LoVo (cell line): ENCODE measurements around the gene PBX1.
A peak's percentile ranks its signal among the peaks of the same experiment; 100 is the strongest.
"Not testable (repeated sequence)": the region's sequence is repeated elsewhere in the genome, so short reads cannot be mapped to it uniquely, and the experiment has no call there.

Experiments used
- DNase-seq: peaks from one replicate; pipeline ENCODE4 v3.0.0-alpha.2; 2016; ENCODE audit warnings: low spot score

Gene PBX1

DNA sequence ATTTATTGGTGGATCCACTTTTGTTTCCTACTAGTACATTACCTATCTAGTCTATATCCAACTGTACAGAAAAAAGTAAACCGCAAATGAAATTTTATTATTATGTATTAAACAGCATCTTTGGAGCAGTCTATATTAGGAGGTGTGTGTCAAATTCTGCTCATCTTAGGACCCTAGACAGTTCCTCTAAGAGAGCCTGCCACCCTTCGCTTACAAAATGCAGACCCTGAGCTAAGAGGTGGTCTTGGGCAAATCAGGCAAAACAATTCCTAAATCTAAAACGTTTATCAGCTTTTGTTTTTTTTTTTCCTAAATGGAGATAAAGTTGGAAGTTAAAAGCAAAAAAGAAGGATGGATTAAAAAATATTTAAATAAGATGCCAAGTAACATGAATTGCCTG, 85.3 kb downstream of the PBX1 start:
- DNase-seq, result no peak

DNA sequence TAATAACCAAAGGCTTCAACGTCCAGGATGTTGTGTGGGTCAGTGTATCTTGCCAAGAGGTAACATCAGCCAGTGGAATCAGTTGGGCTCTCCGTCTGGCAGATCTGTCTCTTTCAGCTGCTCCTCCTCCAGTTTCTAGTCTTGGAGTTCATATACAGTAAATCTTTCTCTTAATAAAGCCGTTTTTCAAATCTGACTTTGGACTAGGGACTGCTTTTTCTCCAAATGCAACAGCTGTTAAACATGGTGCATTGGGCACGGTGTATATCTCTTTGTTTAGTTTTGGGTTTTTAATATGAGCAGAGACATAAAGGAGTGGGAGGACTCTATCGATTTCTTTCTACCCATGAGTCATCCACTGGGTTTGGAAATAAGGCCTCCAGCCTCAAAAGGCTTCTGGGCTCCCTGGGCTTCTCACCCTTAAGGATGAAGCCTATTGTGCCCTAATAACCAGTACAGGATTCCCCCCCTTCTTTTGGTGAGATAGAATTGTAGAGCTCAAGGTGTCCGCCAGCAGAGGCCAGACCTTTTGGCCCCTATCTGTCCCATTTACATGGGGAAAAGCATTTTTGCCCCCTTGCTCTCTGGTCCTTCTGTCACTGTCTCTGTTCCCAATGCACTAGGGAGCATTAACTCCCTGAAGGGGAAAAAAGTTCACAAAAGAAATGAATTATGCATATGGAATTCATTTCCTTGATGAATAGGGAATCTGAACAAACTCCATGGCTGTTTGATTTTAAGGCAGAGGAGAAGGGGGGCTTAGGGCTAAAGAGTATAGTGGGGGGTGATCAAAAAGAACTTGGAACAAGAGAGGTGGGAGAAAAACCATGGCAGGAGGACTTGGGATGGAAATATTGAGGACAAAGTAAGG, 86.0 kb downstream of the PBX1 start:
- DNase-seq, result no peak

DNA sequence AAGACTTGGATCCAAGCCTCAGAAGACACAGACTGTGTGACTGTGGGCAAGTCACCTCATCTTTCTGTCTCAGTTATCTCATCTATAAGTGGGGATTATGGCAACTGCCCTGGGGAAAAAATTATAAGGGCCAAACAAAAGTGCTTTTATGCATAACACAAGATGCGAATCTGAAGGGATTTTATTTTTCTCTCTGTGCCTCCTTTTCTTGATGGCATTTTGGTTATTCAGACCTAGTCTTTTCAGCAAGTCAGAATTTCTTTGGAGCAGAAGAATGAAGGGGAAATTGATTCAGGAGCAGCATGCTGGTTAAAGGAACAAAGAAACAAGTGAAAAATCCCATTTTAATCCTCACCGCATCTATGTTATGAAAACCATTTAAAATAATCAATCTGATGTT, 86.9 kb downstream of the PBX1 start:
- DNase-seq, result no peak

DNA sequence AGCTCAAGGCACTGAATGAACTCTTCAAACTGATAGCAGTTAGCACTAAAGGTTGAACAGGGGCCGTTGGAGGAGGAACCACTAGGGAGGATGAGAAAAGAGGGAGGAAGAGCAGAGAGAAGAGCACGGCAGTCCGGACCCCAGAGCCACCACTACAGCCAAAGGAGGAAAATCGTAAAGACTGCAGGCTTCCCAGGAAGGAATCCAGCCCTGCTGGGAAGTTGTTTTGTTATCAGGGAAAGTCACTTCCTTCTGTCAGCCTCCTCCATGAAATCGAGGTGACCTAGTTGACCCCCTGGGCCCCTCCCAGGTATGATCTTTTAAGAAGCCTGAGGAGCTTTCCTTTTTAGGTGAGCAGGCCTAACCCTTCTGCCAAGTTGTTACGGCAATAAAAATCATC, 88.2 kb downstream of the PBX1 start:
- DNase-seq, result peak; percentile 40

DNA sequence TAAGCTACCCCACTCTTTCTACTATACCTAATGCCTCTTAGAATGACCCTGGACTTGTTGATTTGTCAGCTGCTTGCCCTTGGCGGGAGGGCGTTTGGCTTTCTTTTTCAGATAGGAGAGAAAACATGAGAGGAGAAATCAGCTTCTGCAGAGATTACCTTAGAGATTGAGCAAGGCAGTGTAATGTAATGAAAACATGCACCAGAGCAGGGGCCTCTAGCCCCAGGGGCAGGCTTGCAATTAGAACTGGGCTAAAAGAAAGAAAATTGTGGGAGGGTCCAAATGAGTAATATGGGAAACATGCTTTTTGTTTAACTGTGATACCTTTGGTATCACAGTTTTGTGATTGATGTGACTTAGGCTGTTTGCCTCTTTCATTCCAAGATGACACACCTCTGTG, 89.7 kb downstream of the PBX1 start:
- no peak for DNase-seq

DNA sequence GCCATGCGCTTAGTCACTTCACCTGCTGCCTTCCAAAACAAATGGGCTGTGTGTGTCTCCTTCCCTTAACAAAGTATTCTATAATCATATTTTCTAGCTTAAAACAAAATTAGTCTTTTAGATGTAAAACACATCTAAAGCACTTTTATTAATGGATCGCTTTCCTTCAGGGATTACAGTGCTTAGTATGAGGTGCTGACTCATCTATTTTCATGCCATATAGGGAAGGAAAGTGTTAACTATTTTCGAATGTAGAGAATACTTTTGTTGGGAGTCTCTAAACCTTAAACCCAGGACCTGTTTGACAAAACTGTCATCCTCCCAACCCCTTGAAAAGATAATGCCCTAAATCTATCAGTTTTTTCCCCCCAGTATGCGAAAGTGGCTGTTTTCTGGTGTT, 90.2 kb downstream of the PBX1 start:
- no peak for DNase-seq

DNA sequence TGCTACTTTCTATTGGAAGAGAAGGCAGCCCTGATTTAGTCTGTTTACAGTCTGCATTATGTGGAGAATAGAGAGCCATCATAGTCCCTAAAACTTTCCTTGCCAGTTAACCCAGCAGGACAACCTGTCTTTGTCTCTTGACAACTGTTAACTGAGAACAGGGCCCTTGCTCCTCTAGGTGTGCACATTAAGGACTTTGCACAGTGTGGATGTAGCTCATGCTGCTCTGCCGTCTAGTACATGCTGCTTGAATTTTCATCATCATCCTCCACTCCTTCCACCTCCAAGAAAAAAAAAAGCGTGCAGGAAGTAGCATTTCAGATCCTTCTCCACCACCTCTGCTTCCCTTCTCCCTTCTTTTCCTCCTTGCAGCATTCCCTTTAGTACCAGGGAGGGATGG, 91.5 kb downstream of the PBX1 start:
- no peak for DNase-seq

DNA sequence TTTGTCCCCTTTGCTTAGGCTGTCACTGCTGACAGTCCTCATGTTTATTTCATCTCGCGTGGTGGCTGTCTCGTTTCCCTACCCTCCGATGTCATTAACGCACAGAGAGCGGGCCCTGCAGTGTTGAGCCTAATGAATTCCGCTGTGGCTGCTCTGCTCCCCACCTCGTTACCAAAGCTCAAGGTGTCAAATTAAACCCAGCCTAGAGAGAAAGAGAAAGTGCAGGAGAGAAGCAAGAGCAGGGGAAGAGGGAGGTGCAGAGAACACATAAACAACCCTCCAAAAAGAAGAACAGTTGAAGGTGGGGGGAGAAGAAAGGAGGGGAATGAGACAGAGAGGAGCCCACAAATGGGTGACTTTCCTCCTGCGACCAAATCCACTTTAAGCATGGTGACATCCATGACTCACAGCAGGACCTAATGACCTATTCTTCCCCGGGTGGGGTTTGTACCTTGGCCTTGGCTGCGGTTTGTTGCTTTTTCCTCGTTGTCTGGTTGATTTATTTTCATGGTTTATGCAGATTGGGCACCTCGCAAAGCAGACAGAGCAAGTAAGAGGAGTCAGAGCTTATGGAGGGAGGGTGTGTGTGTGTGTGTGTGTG, 92.5 kb downstream of the PBX1 start:
- peak; percentile 72 for DNase-seq

DNA sequence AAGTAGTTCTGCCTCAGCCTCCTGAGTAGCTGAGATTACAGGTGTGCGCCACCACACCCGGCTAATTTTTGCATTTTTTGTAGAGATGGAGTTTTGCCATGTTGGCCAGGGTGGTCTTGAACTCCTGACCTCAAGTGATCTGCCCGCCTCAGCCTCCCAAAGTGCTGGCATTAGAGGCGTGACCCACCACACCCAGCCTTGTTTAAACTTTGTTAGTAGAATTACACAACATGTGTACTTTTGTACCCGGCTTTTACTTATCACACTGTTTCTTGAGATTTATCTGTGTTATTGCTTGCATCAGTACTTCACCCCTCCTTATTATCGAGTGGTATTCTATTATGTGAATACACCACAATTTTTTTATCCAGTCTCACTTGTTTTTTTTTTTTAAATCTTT, 94.0 kb downstream of the PBX1 start:
- not testable (repeated sequence) for DNase-seq

DNA sequence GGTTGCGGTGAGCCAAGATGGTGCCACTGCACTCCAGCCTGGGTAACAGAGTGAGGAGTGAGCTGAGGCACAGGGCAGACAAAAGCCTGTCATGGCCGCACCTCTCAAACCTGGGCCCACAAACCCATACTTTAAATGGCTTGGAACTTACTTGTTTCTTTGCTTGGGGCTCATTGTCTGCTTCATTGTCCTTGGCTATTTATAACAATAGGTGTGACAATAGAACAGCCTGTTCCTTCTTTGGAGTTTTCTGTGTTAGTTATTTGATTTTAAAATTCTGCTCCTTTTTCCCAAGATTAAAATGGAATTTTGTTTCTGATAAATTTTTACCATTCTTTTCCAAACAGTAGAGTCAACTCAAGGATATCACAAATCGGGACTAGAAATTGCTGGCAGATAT, 94.7 kb downstream of the PBX1 start:
- DNase-seq, result no peak

DNA sequence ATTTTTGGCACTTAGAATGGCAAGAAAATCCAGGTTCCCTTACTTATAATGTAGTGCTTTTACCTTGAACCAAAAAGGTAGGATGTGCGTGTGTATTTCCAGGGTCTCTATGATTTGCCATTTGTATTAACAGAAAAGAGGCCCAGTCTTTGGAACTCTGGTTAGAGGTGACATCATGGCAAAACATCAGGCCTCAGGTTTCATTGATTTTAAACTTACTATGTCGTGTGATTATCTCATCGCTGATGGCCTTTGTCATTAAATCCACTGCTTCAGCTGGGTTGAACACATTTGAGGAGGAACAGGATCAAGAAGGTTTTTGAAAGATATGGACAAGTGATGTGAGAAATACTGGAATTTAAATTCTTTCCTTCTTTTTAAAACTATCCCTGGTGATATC, 95.2 kb downstream of the PBX1 start:
- DNase-seq, result no peak

DNA sequence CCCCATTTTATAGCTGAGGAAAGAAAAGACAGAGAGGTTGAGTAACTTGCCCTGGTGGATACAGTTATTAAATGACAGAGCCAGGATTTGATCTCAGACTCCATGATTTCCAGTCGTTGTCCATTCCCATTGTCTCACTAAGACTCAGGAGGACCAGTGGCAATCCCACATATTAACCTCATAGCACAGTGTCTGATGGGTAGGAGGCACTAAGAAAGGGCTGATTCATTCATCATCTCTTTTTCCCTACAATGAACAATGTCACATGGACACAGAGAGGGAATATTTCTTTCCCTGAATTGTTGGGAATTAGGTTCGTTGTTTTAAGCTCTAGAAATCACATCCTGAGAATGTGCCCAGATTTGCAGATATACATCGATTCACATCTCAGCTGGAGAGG, 99.9 kb downstream of the PBX1 start:
- DNase-seq, result no peak

DNA sequence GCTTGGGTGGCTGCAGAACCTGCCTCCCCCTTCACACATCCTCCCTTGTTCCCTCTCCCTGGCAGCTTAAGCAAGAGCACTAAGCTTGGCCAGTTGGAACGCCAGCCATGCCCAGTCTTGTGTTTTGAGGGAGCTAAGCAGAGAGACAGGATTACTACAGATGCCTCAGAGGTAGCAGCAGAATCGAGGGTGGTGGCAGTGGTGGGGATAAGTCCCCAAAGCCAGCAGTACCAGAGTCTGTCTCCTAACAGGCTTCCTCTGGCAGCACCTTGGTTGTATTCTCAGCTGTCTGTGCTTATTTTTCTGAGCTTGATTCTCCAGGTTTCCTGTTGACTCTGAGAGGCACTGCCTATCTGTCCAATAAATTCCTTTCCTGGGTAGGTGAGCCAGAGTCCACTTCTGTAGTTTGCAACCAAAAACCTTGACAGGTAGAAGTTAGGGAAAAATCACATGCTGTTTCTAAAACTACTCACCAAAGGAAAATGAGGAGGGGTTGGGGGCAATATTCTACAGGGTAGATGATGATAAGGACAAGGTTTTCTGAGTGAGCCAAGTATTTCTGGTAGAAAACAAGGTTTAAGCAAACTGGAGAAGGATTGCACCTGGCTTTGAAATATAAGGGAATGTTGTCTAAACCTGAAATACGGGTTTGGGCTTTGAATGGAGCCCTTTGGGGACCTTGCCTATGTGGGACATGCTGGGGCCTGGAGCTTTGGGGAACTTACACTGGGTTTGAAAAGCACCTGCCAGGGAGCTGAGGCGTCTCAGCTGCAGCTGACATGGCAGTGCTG, 100.8 kb downstream of the PBX1 start:
- DNase-seq, result peak; percentile 54

DNA sequence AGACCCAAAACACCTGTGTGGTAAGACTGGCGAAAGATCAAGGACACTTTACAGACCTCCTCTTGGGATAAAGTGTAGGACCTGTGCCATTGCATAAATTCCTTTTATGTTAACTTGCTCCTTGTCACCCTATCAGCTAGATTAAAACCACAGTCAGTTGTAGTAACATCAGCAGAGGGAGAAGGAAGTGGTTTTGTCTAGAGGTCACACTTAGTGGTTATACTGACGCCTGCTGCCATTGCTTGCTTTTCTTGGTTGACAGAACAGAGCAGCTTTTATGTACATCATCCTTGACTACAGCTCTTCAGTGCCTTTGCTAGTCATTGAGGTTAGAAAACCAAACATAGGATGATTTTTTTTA, 101.4 kb downstream of the PBX1 start:
- peak; percentile 45 for DNase-seq

DNA sequence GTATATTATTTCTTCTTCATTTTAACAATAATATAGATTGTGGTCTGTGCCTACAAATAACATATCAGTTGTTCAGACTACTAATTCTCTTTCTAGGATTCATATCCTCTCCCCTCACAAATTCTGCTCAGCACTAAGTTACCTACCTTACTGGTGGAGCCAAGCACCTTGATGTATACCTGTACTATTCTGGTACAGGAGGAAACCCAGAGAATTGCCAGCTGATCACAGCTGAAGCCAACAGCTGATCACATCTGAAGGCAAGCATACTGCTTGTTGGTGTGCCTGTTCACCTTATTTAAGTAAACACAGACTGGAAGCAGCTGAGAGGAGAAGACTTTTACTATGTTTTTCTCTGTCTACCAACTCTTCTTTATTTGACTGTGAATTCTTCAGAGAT, 101.8 kb downstream of the PBX1 start:
- no peak for DNase-seq

DNA sequence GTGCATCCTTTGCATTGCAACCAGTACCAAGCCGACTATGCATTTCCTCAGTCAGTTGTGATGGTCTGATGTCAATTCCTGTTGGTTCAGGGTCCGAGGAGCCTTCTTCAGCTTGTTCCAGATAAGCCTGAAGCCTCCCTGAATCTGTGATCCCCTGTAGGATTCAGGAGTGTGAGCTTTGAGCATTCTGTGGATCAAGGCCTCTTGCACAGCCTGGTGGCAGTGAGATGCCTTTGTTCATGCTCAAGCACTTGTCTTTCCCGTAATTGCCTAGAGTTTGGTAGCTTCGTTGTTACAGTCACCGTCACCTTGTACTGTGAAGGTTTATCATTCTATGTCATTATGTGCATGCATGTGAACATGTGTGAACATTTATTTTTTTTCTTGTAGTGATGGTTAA, 103.5 kb downstream of the PBX1 start:
- no peak for DNase-seq

DNA sequence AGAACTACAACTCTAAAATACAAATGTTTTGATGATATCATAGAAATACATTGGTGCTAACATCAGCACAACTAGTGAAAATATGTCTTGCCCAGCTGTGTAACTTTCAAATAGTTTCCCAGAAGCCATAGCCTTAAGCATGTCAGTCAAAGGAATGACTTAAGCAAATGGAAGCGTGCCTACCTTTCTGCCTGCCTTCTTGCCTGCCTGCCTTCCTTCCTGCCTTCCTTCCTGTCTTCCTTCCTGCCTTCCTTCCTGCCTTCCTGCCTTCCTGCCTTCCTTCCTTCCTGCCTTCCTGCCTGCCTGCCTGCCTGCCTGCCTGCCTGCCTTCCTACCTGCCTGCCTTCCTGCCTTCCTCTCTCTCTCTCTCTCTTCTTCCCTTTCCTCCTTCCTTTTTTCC, 104.0 kb downstream of the PBX1 start:
- DNase-seq, result no peak

DNA sequence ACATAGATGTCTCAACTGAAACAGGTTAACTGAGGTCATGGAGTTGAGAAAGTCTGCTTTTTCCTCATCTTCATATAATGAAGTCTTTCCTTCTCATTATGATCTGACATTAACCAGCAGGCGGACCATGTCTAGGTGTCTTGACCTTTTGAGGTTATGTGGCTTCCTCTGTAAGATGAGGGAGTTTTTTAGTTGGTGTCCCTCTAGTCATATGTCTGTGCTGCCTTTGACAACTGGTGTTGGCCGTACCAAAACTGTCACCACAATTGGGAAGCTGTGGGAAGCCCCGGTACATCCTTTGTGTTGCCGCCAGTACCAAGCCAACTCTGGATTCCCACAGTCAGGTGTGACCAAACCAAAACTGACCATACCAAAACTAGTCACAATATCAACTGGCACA, 105.1 kb downstream of the PBX1 start:
- no peak for DNase-seq

DNA sequence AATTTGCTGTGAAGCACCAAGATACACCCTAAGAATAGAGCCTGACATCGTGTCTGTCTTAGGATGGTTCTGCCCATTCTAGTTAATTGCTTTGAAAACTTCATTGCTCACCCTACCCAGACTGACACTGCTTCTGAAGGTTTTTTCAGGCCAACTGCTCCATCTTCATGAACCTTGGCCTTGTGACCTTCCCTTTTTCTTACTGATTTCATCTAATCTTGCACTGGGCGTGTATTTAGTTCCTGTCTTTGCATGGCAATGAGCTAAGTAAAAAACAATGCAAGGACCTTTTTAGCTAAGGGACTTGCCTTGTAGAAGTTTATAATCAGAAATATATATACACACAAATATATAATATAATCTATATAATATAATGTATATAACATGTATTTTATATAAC, 108.0 kb downstream of the PBX1 start:
- DNase-seq, result no peak

DNA sequence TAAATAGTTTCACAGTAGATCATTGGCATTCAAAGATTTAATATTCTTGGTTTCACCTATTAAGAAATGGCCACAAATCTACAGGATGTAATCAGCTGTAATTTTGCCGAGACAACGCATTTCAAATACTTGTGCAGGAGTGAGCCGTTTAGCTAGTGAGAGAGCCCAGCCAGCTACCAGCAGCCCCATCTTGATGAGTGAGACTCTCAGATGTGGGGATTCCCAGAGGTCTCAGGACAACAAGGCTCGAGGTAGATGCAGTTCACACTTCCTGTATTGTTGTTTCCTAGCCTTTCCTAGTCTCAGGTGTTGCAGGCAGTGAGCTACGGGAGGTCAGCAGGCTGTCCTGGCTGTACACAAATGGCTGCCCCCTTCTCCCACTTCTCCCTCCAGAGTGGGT, 108.6 kb downstream of the PBX1 start:
- no peak for DNase-seq

DNA sequence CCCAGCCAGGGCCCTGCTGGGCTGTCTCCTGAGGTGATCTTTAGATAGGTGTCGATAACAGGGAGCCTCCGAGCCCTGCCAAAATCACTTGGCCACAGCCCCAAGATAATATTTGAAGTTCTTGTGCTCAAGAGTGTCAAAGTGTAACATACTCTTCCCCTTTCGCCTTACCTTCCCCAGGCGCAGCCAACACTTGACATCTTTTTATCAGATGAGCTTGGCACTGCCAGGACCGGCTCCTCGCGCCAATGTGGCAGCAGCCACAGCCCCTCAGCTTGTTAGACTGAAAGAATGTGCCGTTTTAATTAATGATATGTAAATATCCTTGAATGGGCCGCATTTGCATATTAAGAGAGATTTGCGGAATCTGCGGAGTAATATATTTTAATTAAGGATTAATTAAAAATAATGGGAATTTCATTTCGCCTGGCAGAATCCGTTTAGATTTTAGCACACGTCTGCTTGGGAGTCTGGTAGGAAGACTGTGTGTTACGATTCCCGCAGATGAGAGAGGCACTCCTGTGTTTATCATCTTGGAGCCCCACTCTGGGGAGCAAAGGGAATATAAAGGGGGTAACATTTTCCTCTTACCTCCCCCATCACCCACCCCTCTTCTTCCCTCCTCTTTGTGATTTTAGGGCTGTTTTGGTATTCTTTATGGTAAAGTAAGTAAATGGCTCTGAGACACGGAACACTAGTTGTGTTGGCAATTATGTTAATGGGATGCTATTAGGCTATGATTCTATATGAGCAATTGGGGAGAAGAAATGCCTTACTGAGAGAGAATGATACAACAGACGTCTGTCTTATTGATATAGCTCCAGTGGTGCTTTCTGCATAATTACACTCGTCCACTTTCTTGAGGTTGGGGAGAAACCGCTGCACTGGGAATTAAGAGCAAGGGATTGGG, 109.8 kb downstream of the PBX1 start:
- no peak for DNase-seq

DNA sequence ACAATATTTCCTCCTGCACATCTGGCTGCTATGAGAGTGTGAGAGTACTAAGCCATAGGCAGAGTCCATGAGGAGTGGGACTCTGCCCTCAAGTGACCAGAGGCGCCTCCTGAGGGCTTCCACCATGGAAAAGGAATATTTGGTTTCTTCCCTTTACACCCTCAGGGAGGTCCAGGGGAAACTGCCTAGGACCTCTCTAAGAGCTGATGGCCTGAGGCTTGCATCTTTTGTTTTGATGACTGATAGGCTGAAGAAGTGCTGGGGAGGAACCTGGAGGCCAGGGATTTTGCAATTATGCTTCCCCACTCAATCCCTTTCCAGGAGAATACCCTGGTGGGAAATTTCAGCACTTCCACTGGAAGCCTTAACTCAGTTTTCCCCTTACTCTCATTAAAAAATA, 111.0 kb downstream of the PBX1 start:
- DNase-seq, result no peak
